ENCODE measurements around the gene LPP. TPM values are rescaled to one million over a fixed set of nuclear protein-coding genes. Genes with fewer than 3 reads are reported as not detected.
A peak's percentile ranks its signal among the peaks of the same experiment; 100 is the strongest.

LPP gene
- polyA plus RNA-seq, 3 donors = 14.1 to 23.2 (median 15.3) TPM

- Mint-ChIP-seq H3K4me1 (peaks cover 31% of the 10 kb centered on the region), H3K27me3 (ENCODE audit: low read depth in 3 of 3) (peaks cover 0 to 7% (median 2%) of the 10 kb centered on the region in 3 donors), H3K36me3 (peaks cover 7 to 12% of the 10 kb centered on the region in 2 donors), H3K4me3 (no peak overlapping the region), H3K9me3 (peaks cover 0 to 2% (median 0%) of the 10 kb centered on the region in 7 donors), H3K27ac (peak overlapping the region in 1 of 7 donors; percentile 34)
- TF ChIP-seq CTCF (IDR thresholded peaks at IDR 0.05) = no peak
- Histone ChIP-seq H4K20me1 (ENCODE audit: insufficient read depth, low read length) (no peaks in the 10 kb centered on the region), H3K4me1 (ENCODE audit: control insufficient read depth in 1 of 2, insufficient read depth in 2 of 2, low read length in 2 of 2) (peaks cover 31 to 35% of the 10 kb centered on the region in 2 donors), H3K4me3 (replicated peaks in 1 of 3; ENCODE audit: low read depth in 2 of 3, low read length in 3 of 3) (no peak overlapping the region), H3K4me2 (replicated peaks; ENCODE audit: extremely low read depth, low read length, poor library complexity, severe bottlenecking) (no peak overlapping the region), H3K27ac (ENCODE audit: low read depth in 1 of 2, low read length in 2 of 2) (no peak overlapping the region), H3K27me3 (ENCODE audit: control insufficient read depth in 2 of 2, insufficient read depth in 2 of 2, low read length in 2 of 2) (no peaks in the 10 kb centered on the region), H3K9me3 (replicated peaks in 1 of 2; ENCODE audit: control insufficient read depth in 1 of 2, insufficient read depth in 1 of 2, low read length in 2 of 2) (no peaks in the 10 kb centered on the region), H2AFZ (ENCODE audit: insufficient read depth, low read depth, low read length, poor library complexity, severe bottlenecking) (no peak overlapping the region), H3K9ac (ENCODE audit: insufficient read depth, low read length, poor library complexity, severe bottlenecking) (no peak overlapping the region), H3K79me2 (ENCODE audit: insufficient read depth, low read length) (no peaks in the 10 kb centered on the region), H3K36me3 (replicated peaks in 1 of 2; ENCODE audit: control insufficient read depth in 1 of 2, insufficient read depth in 2 of 2, low read length in 2 of 2) (no peaks in the 10 kb centered on the region)
- no CpG with 5 or more reads among the region's 3 CpGs for WGBS (ENCODE audit: insufficient coverage)
- intact Hi-C loops (cut with micrococcal nuclease) = no loop called here
- DNase-seq = no peak
Observed at GRCh38 chr3:188510366-188510765, 356.4 kb downstream of the LPP start.

GRCh38 chr3:188513662-188514328 is 359.8 kb downstream of the LPP start:
- Mint-ChIP-seq H3K4me1 (peaks cover 1% of the 10 kb centered on the region), H3K9me3 (peaks cover 0 to 5% (median 2%) of the 10 kb centered on the region in 7 donors), H3K27ac (no peak overlapping the region), H3K4me3 (no peak overlapping the region), H3K27me3 (ENCODE audit: low read depth in 3 of 3) (peaks cover 0 to 4% (median 2%) of the 10 kb centered on the region in 3 donors), H3K36me3 (peaks cover 10 to 17% of the 10 kb centered on the region in 2 donors)
- no peaks in the 10 kb centered on the region for H3K79me2 ChIP-seq (ENCODE audit: insufficient read depth, low read length)
- no peak overlapping the region for H3K9ac ChIP-seq (ENCODE audit: insufficient read depth, low read length, poor library complexity, severe bottlenecking)
- H3K27ac ChIP-seq (ENCODE audit: low read depth in 1 of 2, low read length in 2 of 2) = no peak overlapping the region
- no peak for DNase-seq
- H4K20me1 ChIP-seq (ENCODE audit: insufficient read depth, low read length) = no peaks in the 10 kb centered on the region
- H3K4me2 ChIP-seq (replicated peaks; ENCODE audit: extremely low read depth, low read length, poor library complexity, severe bottlenecking) = no peak overlapping the region
- no peaks in the 10 kb centered on the region for H3K36me3 ChIP-seq (replicated peaks in 1 of 2; ENCODE audit: control insufficient read depth in 1 of 2, insufficient read depth in 2 of 2, low read length in 2 of 2)
- no peak for TF ChIP-seq CTCF (IDR thresholded peaks at IDR 0.05)
- WGBS (ENCODE audit: insufficient coverage) = 100% methylated on average over 2 of the region's 7 CpGs
- H3K9me3 ChIP-seq (replicated peaks in 1 of 2; ENCODE audit: control insufficient read depth in 1 of 2, insufficient read depth in 1 of 2, low read length in 2 of 2) = no peaks in the 10 kb centered on the region
- peaks cover 0 to 1% of the 10 kb centered on the region in 2 donors for H3K4me1 ChIP-seq (ENCODE audit: control insufficient read depth in 1 of 2, insufficient read depth in 2 of 2, low read length in 2 of 2)
- no peak overlapping the region for H2AFZ ChIP-seq (ENCODE audit: insufficient read depth, low read depth, low read length, poor library complexity, severe bottlenecking)
- H3K4me3 ChIP-seq (replicated peaks in 1 of 3; ENCODE audit: low read depth in 2 of 3, low read length in 3 of 3) = no peak overlapping the region
- intact Hi-C loops (cut with micrococcal nuclease) = no loop called here
- H3K27me3 ChIP-seq (ENCODE audit: control insufficient read depth in 2 of 2, insufficient read depth in 2 of 2, low read length in 2 of 2) = no peaks in the 10 kb centered on the region

Data from CD14-positive monocyte (primary cell).